ENCODE measurements around the gene MYRIP.

Gene MYRIP

GRCh38 chr3:40290396-40290795, 481.0 kb downstream of the MYRIP start:
- Histone ChIP-seq H3K27me3 (replicated peaks; ENCODE audit: control insufficient read depth, insufficient read depth, low read length) (no peaks in the 10 kb centered on the region; the same call in 1 of the 2 replicates), H3K4me3 (replicated peaks; ENCODE audit: low read depth, low read length) (no peak overlapping the region), H3K36me3 (ENCODE audit: control insufficient read depth, insufficient read depth, low read length) (no peaks in the 10 kb centered on the region)
- no peak for TF ChIP-seq CTCF (IDR thresholded peaks at IDR 0.05; ENCODE audit: insufficient read depth, low read length, poor library complexity, severe bottlenecking)
- no peak for DNase-seq (ENCODE audit: extremely low read depth, insufficient read length)

DNA sequence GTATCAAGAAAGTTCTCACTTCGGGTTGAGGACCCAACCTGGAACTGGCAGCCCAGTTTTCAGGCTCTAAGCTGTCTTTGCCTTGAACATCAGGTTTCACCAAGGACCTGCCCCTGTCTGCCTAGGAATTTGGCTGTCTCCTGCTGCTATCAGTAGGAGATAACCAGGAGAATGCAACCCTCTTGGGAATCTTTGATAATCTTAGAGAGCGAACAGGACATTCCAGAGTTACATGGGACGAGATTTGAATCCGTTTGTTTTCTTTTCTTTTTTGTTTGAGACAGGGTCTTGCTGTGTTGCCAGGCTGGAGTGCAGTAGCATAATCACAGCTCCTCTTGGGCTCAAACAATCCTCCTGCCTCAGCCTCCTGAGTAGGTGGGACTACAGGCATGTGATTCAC, 482.1 kb downstream of the MYRIP start:
- DNase-seq (ENCODE audit: extremely low read depth, insufficient read length): no peak
- H3K27me3 ChIP-seq (replicated peaks; ENCODE audit: control insufficient read depth, insufficient read depth, low read length): no peaks in the 10 kb centered on the region; the same call in 1 of the 2 replicates
- TF ChIP-seq CTCF (IDR thresholded peaks at IDR 0.05; ENCODE audit: insufficient read depth, low read length, poor library complexity, severe bottlenecking): no peak
- no peak overlapping the region for H3K4me3 ChIP-seq (replicated peaks; ENCODE audit: low read depth, low read length)
- H3K36me3 ChIP-seq (ENCODE audit: control insufficient read depth, insufficient read depth, low read length): no peaks in the 10 kb centered on the region

GRCh38 chr3:40292637-40293349, 483.4 kb downstream of the MYRIP start:
- no peak for DNase-seq (ENCODE audit: extremely low read depth, insufficient read length)
- Histone ChIP-seq H3K36me3 (ENCODE audit: control insufficient read depth, insufficient read depth, low read length) (no peaks in the 10 kb centered on the region), H3K27me3 (replicated peaks; ENCODE audit: control insufficient read depth, insufficient read depth, low read length) (no peaks in the 10 kb centered on the region), H3K4me3 (replicated peaks; ENCODE audit: low read depth, low read length) (no peak overlapping the region)
- no peak for TF ChIP-seq CTCF (IDR thresholded peaks at IDR 0.05; ENCODE audit: insufficient read depth, low read length, poor library complexity, severe bottlenecking)

DNA sequence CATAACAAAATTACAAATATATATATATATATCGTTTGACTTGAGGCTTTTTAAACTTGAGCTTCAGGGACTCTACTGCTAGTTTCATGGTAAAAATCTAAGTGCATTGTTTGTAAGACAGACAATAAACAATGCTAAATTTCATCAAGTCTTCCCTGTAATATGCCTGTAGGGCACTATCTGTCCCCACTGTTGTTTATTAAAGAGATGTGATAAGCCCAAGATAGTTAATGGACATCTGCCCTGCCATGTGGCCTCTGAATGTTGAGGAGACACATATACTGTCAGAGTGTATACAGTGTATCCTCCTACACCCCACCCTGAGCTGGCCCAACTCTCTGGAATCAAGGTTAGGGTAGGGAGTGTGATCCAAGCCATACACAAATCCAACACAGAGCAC, 485.0 kb downstream of the MYRIP start:
- no peak for DNase-seq (ENCODE audit: extremely low read depth, insufficient read length)
- no peaks in the 10 kb centered on the region for H3K27me3 ChIP-seq (replicated peaks; ENCODE audit: control insufficient read depth, insufficient read depth, low read length)
- no peaks in the 10 kb centered on the region for H3K36me3 ChIP-seq (ENCODE audit: control insufficient read depth, insufficient read depth, low read length)
- H3K4me3 ChIP-seq (replicated peaks; ENCODE audit: low read depth, low read length): no peak overlapping the region
- no peak for TF ChIP-seq CTCF (IDR thresholded peaks at IDR 0.05; ENCODE audit: insufficient read depth, low read length, poor library complexity, severe bottlenecking)

- TF ChIP-seq CTCF (IDR thresholded peaks at IDR 0.05; ENCODE audit: insufficient read depth, low read length, poor library complexity, severe bottlenecking): no peak
- no peak for DNase-seq (ENCODE audit: extremely low read depth, insufficient read length)
- H3K36me3 ChIP-seq (ENCODE audit: control insufficient read depth, insufficient read depth, low read length): no peaks in the 10 kb centered on the region
- H3K4me3 ChIP-seq (replicated peaks; ENCODE audit: low read depth, low read length): no peak overlapping the region
- no peaks in the 10 kb centered on the region for H3K27me3 ChIP-seq (replicated peaks; ENCODE audit: control insufficient read depth, insufficient read depth, low read length)
These were observed 488.7 kb downstream of the MYRIP start for GRCh38 chr3:40298075-40298474.

Measured in GM06990 (cell line).